ENCODE measurements around the gene CLPTM1.

Gene CLPTM1

DNA sequence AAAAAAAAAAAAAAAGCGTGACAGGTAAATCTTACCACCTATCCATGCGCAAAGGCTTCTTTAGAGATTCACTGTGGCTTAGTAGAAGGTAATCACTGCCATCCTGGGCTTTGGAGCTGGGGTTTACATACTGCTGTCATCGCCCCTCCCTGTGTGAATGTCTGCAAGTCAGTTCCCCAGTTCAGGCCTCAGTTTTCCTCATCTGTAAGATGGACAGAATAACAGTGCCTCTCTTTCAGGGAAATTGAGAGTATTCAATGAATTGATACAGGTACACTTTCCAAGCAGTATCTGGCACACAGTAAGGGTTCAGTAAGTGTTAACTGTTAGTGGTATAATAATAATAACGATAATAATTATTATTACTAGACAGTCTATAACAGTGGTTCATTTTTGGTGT lies 48.3 kb downstream of the CLPTM1 start:
- no peak for TF ChIP-seq TAF1 (IDR thresholded peaks at IDR 0.05; ENCODE audit: borderline replicate concordance, insufficient read depth, low read length)
- TF ChIP-seq FOXP2 (optimal IDR thresholded peaks at IDR 0.05; ENCODE audit: borderline replicate concordance, extremely low read depth, extremely low read length, insufficient read depth), result no peak
- TF ChIP-seq SIN3A (IDR thresholded peaks at IDR 0.05; ENCODE audit: borderline replicate concordance, insufficient read depth, low read length), result no peak
- no peak for TF ChIP-seq POLR2AphosphoS5 (IDR thresholded peaks at IDR 0.05; ENCODE audit: low read depth, low read length)
- TF ChIP-seq REST (IDR thresholded peaks at IDR 0.05; ENCODE audit: insufficient read depth in 1 of 2, low read depth in 2 of 2, low read length in 2 of 2), result no peak

DNA sequence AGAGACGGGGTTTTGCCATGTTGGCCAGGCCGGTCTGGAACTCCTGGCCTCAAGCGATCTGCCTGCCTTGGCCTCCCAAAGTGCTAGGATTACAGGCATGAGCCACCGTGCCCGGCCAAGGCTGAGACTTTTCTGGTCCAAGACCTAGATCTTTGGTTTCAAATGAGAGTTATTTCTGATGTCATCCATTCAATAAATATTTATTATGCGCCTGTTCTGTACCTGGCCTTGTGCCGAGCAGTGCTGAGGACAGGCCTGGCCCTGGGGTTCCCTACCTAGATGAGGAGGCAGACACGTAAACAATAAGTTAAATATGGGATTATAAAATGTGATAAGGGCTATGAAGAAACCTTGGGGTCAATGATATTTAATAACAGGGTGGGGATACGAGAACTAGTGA lies 50.6 kb downstream of the CLPTM1 start:
- TF ChIP-seq TAF1 (IDR thresholded peaks at IDR 0.05; ENCODE audit: borderline replicate concordance, insufficient read depth, low read length) (no peak), REST (IDR thresholded peaks at IDR 0.05; ENCODE audit: insufficient read depth in 1 of 2, low read depth in 2 of 2, low read length in 2 of 2) (no peak), FOXP2 (optimal IDR thresholded peaks at IDR 0.05; ENCODE audit: borderline replicate concordance, extremely low read depth, extremely low read length, insufficient read depth) (no peak), SIN3A (IDR thresholded peaks at IDR 0.05; ENCODE audit: borderline replicate concordance, insufficient read depth, low read length) (no peak), POLR2AphosphoS5 (IDR thresholded peaks at IDR 0.05; ENCODE audit: low read depth, low read length) (no peak)

- TF ChIP-seq REST (IDR thresholded peaks at IDR 0.05; ENCODE audit: insufficient read depth in 1 of 2, low read depth in 2 of 2, low read length in 2 of 2) (no peak), POLR2AphosphoS5 (IDR thresholded peaks at IDR 0.05; ENCODE audit: low read depth, low read length) (no peak), FOXP2 (optimal IDR thresholded peaks at IDR 0.05; ENCODE audit: borderline replicate concordance, extremely low read depth, extremely low read length, insufficient read depth) (no peak), SIN3A (IDR thresholded peaks at IDR 0.05; ENCODE audit: borderline replicate concordance, insufficient read depth, low read length) (no peak), TAF1 (IDR thresholded peaks at IDR 0.05; ENCODE audit: borderline replicate concordance, insufficient read depth, low read length) (no peak)
These were observed 53.4 kb downstream of the CLPTM1 start for GRCh38 chr19:45008552-45008951.

DNA sequence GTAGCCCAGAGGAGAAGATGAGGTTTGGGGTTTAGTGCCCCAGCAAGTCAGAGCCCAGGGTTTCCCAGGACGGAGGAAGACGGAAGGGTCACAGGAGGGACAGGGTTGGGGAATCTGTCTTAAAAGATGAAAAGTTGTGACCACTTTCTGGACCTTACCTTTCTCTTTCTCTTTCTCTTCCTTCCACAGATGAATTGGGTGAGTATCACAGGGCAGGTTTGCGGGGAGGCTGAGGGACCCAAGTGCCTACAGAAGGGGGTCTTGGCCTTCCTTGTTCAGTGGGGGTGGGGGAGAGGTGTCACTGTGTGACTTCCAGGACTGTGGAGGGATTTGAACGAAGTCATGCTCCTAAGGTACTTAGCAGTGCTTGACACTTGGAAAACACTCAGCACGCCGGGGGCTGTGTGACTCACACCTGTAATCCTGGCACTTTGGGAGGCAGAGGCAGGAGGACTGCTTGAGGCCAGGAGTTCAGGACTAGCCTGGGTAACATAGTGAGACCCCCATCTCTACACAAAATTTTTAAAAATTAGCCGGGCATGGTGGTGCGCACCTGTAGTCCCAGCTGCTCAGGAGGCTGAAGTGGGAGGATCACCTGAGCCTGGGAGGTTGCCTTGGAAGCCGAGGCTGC lies 54.6 kb downstream of the CLPTM1 start:
- TF ChIP-seq TAF1 (IDR thresholded peaks at IDR 0.05; ENCODE audit: borderline replicate concordance, insufficient read depth, low read length) (no peak), SIN3A (IDR thresholded peaks at IDR 0.05; ENCODE audit: borderline replicate concordance, insufficient read depth, low read length) (no peak), FOXP2 (optimal IDR thresholded peaks at IDR 0.05; ENCODE audit: borderline replicate concordance, extremely low read depth, extremely low read length, insufficient read depth) (no peak), REST (IDR thresholded peaks at IDR 0.05; ENCODE audit: insufficient read depth in 1 of 2, low read depth in 2 of 2, low read length in 2 of 2) (no peak), POLR2AphosphoS5 (IDR thresholded peaks at IDR 0.05; ENCODE audit: low read depth, low read length) (no peak)
